BJ (cell line): ENCODE data around the gene ZNF695. TPM values are rescaled to one million over a fixed set of nuclear protein-coding genes. Genes with fewer than 3 reads are reported as not detected.

Experiments used
- CTCF ChIA-PET: fragments of 350-600 bp; formaldehyde crosslinking; extraction: SDS; loops from one replicate; lab custom pipeline; 2021; ENCODE audit warnings: antibody characterized with exemption, inconsistent platforms; lab: Yijun Ruan, JAX
- POLR2A ChIA-PET: fragments of 300-600 bp; sonication (Branson Sonifier 250); formaldehyde crosslinking; extraction: SDS; loops from one replicate; lab custom pipeline; 2021; ENCODE audit warnings: antibody characterized with exemption; lab: Charles Lee
- DNase-seq: peaks from one replicate; pipeline ENCODE4 v3.0.0-alpha.2; 2011; ENCODE audit warnings: low read depth
- H3K27me3 ChIP-seq: 2 replicates; pipeline ENCODE4 v1.6.0; 2011; ENCODE audit warnings: low read length; ENCODE audit not compliant: control insufficient read depth, insufficient read depth
- H3K36me3 ChIP-seq: 2 replicates; pipeline ENCODE4 v1.5.1; 2011; ENCODE audit warnings: low read length; ENCODE audit not compliant: control insufficient read depth, insufficient read depth
- H3K4me3 ChIP-seq: 2 replicates; pipeline ENCODE4 v1.5.1; 2011; ENCODE audit warnings: low read depth, mild to moderate bottlenecking, control low read depth, low read length
- polyA plus RNA-seq: library from polyadenylated mRNA; depleted of rRNA; stranded (reverse); fragments of >200 nt; gene quantifications from 2 replicates; pipeline ENCODE4 v1.2.3, GENCODE V29; 2011
- TF ChIP-seq, protein P1 (sequence below): IDR thresholded peaks from 2 replicates; pipeline ENCODE4 v1.5.1; 2011; ENCODE audit warnings: low read depth, mild to moderate bottlenecking, control low read depth, inconsistent platforms, low read length, moderate library complexity; ENCODE audit not compliant: insufficient read depth

ZNF695 gene
- polyA plus RNA-seq, 1 experiment, result 0.76 TPM

DNA sequence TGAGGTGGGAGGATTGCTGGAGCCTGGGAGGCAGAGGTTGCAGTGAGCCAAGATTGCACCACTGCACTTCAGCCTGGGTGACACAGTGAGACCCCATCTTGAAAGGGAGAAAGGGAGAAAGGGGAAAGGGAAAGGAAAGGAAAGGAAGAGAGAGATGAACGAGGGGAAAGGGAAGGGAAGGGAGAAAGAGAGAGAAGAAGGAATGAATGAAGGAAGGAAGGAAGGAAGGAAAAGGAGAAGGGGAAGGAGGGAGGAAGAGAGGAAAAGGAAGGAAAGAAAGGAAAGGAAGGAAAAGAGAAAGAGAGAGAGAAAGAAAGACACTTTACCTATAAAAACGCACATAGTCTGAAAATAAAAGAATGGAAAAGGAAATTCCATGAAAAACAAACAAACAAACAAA lies 18.0 kb downstream of the ZNF695 start:
- ChIA-PET CTCF (no interaction called here), POLR2A (no interaction called here)
- H3K36me3 ChIP-seq, result no peaks in the 10 kb centered on the region
- no peak overlapping the region for H3K4me3 ChIP-seq
- DNase-seq, result no peak
- TF ChIP-seq, protein P1, sequence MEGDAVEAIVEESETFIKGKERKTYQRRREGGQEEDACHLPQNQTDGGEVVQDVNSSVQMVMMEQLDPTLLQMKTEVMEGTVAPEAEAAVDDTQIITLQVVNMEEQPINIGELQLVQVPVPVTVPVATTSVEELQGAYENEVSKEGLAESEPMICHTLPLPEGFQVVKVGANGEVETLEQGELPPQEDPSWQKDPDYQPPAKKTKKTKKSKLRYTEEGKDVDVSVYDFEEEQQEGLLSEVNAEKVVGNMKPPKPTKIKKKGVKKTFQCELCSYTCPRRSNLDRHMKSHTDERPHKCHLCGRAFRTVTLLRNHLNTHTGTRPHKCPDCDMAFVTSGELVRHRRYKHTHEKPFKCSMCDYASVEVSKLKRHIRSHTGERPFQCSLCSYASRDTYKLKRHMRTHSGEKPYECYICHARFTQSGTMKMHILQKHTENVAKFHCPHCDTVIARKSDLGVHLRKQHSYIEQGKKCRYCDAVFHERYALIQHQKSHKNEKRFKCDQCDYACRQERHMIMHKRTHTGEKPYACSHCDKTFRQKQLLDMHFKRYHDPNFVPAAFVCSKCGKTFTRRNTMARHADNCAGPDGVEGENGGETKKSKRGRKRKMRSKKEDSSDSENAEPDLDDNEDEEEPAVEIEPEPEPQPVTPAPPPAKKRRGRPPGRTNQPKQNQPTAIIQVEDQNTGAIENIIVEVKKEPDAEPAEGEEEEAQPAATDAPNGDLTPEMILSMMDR, result no peak
- H3K27me3 ChIP-seq, result no peaks in the 10 kb centered on the region

DNA sequence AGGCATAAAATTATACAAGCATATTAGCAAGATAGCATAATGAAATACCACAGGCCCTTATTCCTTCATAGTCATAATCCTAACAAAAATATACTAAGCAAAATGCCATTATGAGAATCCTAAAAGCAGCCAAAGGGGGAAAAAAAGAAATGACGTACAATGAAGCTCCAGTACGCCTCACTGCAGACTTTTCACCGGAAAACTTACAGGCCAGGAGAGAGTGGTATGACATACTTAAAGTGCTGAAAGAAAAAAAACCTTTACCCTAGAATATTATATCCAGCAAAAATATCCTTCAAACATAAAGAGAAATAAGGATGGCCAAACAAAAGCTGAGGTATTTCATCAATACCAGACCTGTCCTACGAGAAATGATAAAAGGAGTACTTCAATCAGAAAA lies 19.5 kb downstream of the ZNF695 start:
- ChIA-PET POLR2A (no interaction called here), CTCF (no interaction called here)
- Histone ChIP-seq H3K36me3 (no peaks in the 10 kb centered on the region), H3K27me3 (no peaks in the 10 kb centered on the region), H3K4me3 (no peak overlapping the region)
- TF ChIP-seq, protein P1, result no peak
- DNase-seq, result no peak

DNA sequence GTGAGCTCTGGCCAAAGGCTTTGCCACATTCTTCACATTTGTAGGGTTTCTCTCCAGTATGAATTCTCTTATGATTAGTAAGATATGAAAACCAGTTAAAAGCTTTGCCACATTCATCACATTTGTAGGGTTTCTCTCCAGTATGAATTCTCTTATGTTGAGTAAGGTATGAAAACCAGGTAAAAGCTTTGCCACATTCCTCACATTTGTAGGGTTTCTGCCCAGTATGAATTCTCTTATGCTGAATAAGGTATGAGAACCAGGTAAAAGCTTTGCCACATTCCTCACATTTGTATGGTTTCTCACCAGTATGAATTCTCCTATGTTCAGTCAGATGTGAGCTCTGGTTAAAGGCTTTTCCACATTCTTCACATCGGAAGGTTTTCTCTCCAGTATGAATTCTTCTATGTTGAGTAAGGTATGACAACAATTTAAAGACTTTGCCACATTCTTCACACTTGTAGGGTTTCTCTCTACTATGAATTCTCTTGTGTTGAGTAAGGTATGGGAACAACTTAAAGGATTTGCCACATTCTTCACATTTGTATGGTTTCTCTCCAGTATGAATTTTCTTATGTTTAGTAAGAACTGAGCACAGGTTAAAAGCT lies 20.7 kb downstream of the ZNF695 start:
- H3K27me3 ChIP-seq, result no peaks in the 10 kb centered on the region
- DNase-seq, result no peak

DNA sequence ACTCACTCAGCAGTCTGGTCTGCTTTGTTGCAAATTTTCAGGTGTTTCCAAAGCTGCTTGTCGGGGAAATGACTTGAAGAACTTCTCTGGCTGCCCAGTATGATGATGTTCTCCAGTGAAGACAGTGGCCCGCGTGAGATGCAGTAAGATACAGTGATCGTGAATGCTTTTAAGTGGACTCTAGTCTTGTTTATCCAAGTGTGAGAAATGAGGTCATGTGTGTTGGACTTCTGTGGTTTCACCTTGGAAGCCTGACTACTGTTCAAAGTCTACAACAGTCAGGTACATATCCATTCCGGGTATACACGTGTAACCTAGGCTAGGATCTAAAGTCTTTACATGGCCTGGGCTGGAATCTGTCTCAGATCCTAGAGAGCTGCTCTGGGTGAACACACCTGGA lies 29.1 kb downstream of the ZNF695 start:
- Histone ChIP-seq H3K36me3 (no peaks in the 10 kb centered on the region; the same call in 1 of the 2 replicates), H3K4me3 (no peak overlapping the region), H3K27me3 (no peaks in the 10 kb centered on the region)
- ChIA-PET CTCF (no interaction called here), POLR2A (no interaction called here)
- TF ChIP-seq, protein P1, result no peak
- no peak for DNase-seq

More for the DNA sequence above, 20.7 kb downstream of the ZNF695 start:
- H3K4me3 ChIP-seq, result no peak overlapping the region
- CTCF ChIA-PET, result no interaction called here
- TF ChIP-seq, protein P1, result no peak
- no peaks in the 10 kb centered on the region; the same call in 1 of the 2 replicates for H3K36me3 ChIP-seq
- POLR2A ChIA-PET, result no interaction called here

DNA sequence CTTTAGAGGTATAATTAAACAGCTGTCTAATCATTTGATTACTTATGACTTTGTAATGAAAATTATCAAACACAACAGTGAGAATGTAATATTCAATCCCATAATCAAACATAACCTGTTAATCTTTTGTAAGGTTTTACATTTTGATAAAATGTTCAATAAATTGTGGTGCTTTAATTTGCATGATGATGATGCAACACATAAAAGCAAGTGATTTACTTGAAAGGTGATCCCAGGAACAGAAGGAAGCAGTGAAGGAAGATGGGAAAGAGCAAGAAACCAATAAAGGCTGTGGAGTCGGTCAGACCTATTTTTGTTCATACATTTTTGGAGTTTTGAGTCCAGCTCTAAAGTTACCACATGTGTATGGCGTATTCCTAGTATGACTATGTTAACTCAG lies 29.6 kb downstream of the ZNF695 start:
- ChIA-PET POLR2A (no interaction called here), CTCF (no interaction called here)
- no peaks in the 10 kb centered on the region for H3K27me3 ChIP-seq
- no peaks in the 10 kb centered on the region; the same call in 1 of the 2 replicates for H3K36me3 ChIP-seq
- TF ChIP-seq, protein P1, result no peak
- H3K4me3 ChIP-seq, result no peak overlapping the region
- DNase-seq, result no peak
